Measurements from ENCODE around the gene IGFBP7. TPM values are rescaled to one million over a fixed set of nuclear protein-coding genes. Genes with fewer than 3 reads are reported as not detected.

IGFBP7 gene
- polyA plus RNA-seq, 2 of the 4 experiments (the other 2 are of a cell fraction) = 133 to 227 TPM

- TF ChIP-seq CHD2 (IDR thresholded peaks at IDR 0.05; ENCODE audit: low read length, partially characterized antibody) (no peak), CBX8 (IDR thresholded peaks at IDR 0.05) (no peak), E2F6 (IDR thresholded peaks at IDR 0.05; ENCODE audit: borderline replicate concordance, low read depth) (no peak), MYC (IDR thresholded peaks at IDR 0.05; ENCODE audit: borderline replicate concordance, low read length) (no peak), FOXS1 (CRISPR knock-in tag; IDR thresholded peaks at IDR 0.05) (no peak), PHF8 (IDR thresholded peaks at IDR 0.05; ENCODE audit: borderline replicate concordance, low read depth) (no peak), ESRRA (IDR thresholded peaks at IDR 0.05; ENCODE audit: borderline replicate concordance, low read length) (no peak), JUNB (IDR thresholded peaks at IDR 0.05) (no peak)
These were observed 21.9 kb upstream of the IGFBP7 start (continued) for GRCh38 chr4:57131849-57132742.

- no peak overlapping the region for H3K4me3 ChIP-seq
- H3K4me2 ChIP-seq = no peak overlapping the region
- no peak for FAIRE-seq
- ChIA-PET CTCF (interaction anchor here (1.6 kb wide), 1 partner anchor 34 kb away, joined by 3 read pairs; no protein-coding TSS in a partner anchor), POLR2A (no interaction called here)
- no peak for ATAC-seq
- peaks cover 10% of the 10 kb centered on the region; the same call in 2 of the 3 replicates for H3K4me1 ChIP-seq
- peaks cover 4% of the 10 kb centered on the region; the same call in 1 of the 3 replicates for H3K9me3 ChIP-seq
- no peak overlapping the region for H3K27ac ChIP-seq
- TF ChIP-seq KDM5A (IDR thresholded peaks at IDR 0.05) (no peak), HDAC2 (IDR thresholded peaks at IDR 0.05) (no peak), E2F6 (IDR thresholded peaks at IDR 0.05; ENCODE audit: borderline replicate concordance, low read depth) (no peak), MAFK (IDR thresholded peaks at IDR 0.05; ENCODE audit: partially characterized antibody) (no peak), GATA3 (IDR thresholded peaks at IDR 0.05; ENCODE audit: borderline replicate concordance) (no peak), TFCP2L1 (CRISPR knock-in tag; IDR thresholded peaks at IDR 0.05) (no peak), HEYL (CRISPR knock-in tag; IDR thresholded peaks at IDR 0.05) (no peak), EP300 (IDR thresholded peaks at IDR 0.05) (no peak)
- TF ChIP-seq, protein P1, sequence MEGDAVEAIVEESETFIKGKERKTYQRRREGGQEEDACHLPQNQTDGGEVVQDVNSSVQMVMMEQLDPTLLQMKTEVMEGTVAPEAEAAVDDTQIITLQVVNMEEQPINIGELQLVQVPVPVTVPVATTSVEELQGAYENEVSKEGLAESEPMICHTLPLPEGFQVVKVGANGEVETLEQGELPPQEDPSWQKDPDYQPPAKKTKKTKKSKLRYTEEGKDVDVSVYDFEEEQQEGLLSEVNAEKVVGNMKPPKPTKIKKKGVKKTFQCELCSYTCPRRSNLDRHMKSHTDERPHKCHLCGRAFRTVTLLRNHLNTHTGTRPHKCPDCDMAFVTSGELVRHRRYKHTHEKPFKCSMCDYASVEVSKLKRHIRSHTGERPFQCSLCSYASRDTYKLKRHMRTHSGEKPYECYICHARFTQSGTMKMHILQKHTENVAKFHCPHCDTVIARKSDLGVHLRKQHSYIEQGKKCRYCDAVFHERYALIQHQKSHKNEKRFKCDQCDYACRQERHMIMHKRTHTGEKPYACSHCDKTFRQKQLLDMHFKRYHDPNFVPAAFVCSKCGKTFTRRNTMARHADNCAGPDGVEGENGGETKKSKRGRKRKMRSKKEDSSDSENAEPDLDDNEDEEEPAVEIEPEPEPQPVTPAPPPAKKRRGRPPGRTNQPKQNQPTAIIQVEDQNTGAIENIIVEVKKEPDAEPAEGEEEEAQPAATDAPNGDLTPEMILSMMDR (IDR thresholded peaks at IDR 0.05) = no peak
- WGBS (ENCODE audit: missing lambda C conversion rate) = 50% methylated on average over 1 of the region's 1 CpG
- DNase-seq (ENCODE audit: low read depth in 1 of 2, low spot score in 1 of 2) = no peak
These were observed 19.3 kb upstream of the IGFBP7 start for GRCh38 chr4:57129477-57129876.

- ChIA-PET POLR2A (no interaction called here), CTCF (interaction anchor here (1.1 kb wide), 1 partner anchor 89 kb away, joined by 3 read pairs; no protein-coding TSS in a partner anchor)
- no peak for FAIRE-seq
- TF ChIP-seq NFE2L2 (conservative IDR thresholded peaks at IDR 0.05; ENCODE audit: low read length) (no peak), KDM5A (IDR thresholded peaks at IDR 0.05) (no peak), ZFP36 (IDR thresholded peaks at IDR 0.05; ENCODE audit: borderline replicate concordance, partially characterized antibody) (peak; percentile 88)
- H3K4me2 ChIP-seq = no peak overlapping the region
- ATAC-seq = no peak
- H3K9me3 ChIP-seq = peaks cover 11% of the 10 kb centered on the region; the same call in 2 of the 3 replicates
- 64% methylated on average over 3 of the region's 3 CpGs for WGBS (ENCODE audit: missing lambda C conversion rate)
- H3K4me3 ChIP-seq = no peak overlapping the region
- H3K27ac ChIP-seq = no peak overlapping the region
- peaks cover 3% of the 10 kb centered on the region; the same call in 1 of the 3 replicates for H3K4me1 ChIP-seq
- DNase-seq (ENCODE audit: low read depth in 1 of 2, low spot score in 1 of 2) = no peak
These were observed 17.2 kb upstream of the IGFBP7 start for GRCh38 chr4:57127361-57127760.

- ATAC-seq (no peak), FAIRE-seq (no peak), DNase-seq (ENCODE audit: low read depth in 1 of 2, low spot score in 1 of 2) (no peak)
- ChIA-PET CTCF (interaction anchor here (2.0 kb wide), 1 partner anchor 37 kb away, joined by 7 read pairs; no protein-coding TSS in a partner anchor), POLR2A (no interaction called here)
- no peak for TF ChIP-seq TP53 (CRISPR knock-in tag; IDR thresholded peaks at IDR 0.05)
- no peak overlapping the region for H3K4me2 ChIP-seq
- H3K9me3 ChIP-seq = peaks cover 11% of the 10 kb centered on the region; the same call in 2 of the 3 replicates
- H3K4me3 ChIP-seq = no peak overlapping the region
- no peaks in the 10 kb centered on the region for H3K4me1 ChIP-seq
- no peak overlapping the region for H3K27ac ChIP-seq
These were observed 15.8 kb upstream of the IGFBP7 start for GRCh38 chr4:57125996-57126395.
